ENCODE results near the gene C1orf226.

GRCh38 chr1:162351246-162351842, 30.2 kb upstream of the C1orf226 start:
- no peak for TF ChIP-seq EZH2 (IDR thresholded peaks at IDR 0.05)
- TF ChIP-seq POLR2AphosphoS5 (IDR thresholded peaks at IDR 0.05; ENCODE audit: borderline replicate concordance, low read depth, low read length), result no peak

Data from SK-N-MC (cell line).